Measurements from ENCODE around the gene ERN1. TPM values are rescaled to one million over a fixed set of nuclear protein-coding genes. Genes with fewer than 3 reads are reported as not detected.

ERN1 gene
- total RNA-seq, 2 donors from 2014 or later, result 9.0 to 13.7 TPM

GRCh38 chr17:64028874-64029464 is 101.0 kb downstream of the ERN1 start:
- 43% methylated on average over 2 of the region's 3 CpGs; no CpG with 5 or more reads in 1 of the 2 experiments for WGBS, 2 experiments (ENCODE audit: insufficient coverage in 1 of 2, insufficient read length in 1 of 2)
- H3K4me3 Mint-ChIP-seq, result no peak overlapping the region

GRCh38 chr17:64025732-64026294 is 104.1 kb downstream of the ERN1 start:
- Mint-ChIP-seq H3K4me3 (no peak overlapping the region), H3K27me3 (ENCODE audit: insufficient read depth) (peaks cover 13% of the 10 kb centered on the region), H3K4me1 (no peaks in the 10 kb centered on the region), H3K36me3 (ENCODE audit: low read depth) (no peaks in the 10 kb centered on the region), H3K27ac (no peak overlapping the region), H3K9me3 (no peaks in the 10 kb centered on the region)
- Histone ChIP-seq H3K27ac (ENCODE audit: low read depth, low read length) (no peak overlapping the region), H3K9ac (ENCODE audit: extremely low read depth, low read length, poor library complexity, severe bottlenecking) (no peak overlapping the region), H3K27me3 (ENCODE audit: control insufficient read depth, insufficient read depth, low read length, poor library complexity, severe bottlenecking) (peaks cover 4% of the 10 kb centered on the region), H3K4me3 (ENCODE audit: low read length) (no peak overlapping the region), H3K4me1 (ENCODE audit: control insufficient read depth, insufficient read depth, low read length) (no peaks in the 10 kb centered on the region), H3K9me3 (ENCODE audit: control insufficient read depth, low read length) (no peaks in the 10 kb centered on the region), H3K36me3 (ENCODE audit: control insufficient read depth, insufficient read depth, low read length) (no peaks in the 10 kb centered on the region)
- 9 to 24% methylated on average over 18 to 21 of the region's 21 CpGs for WGBS, 2 experiments (ENCODE audit: insufficient coverage in 1 of 2, insufficient read length in 1 of 2)
- TF ChIP-seq CTCF (conservative IDR thresholded peaks at IDR 0.05), result peak; percentile 99
- peak; percentile 97 for DNase-seq

More at GRCh38 chr17:64028874-64029464, 101.0 kb downstream of the ERN1 start:
- no peaks in the 10 kb centered on the region for H3K9me3 ChIP-seq (ENCODE audit: control insufficient read depth, low read length)
- Mint-ChIP-seq H3K4me1 (no peaks in the 10 kb centered on the region), H3K27me3 (ENCODE audit: insufficient read depth) (peaks cover 8% of the 10 kb centered on the region), H3K27ac (no peak overlapping the region), H3K9me3 (no peaks in the 10 kb centered on the region), H3K36me3 (ENCODE audit: low read depth) (no peaks in the 10 kb centered on the region)
- H3K27me3 ChIP-seq (ENCODE audit: control insufficient read depth, insufficient read depth, low read length, poor library complexity, severe bottlenecking), result peaks cover 4% of the 10 kb centered on the region
- no peak overlapping the region for H3K27ac ChIP-seq (ENCODE audit: low read depth, low read length)
- no peaks in the 10 kb centered on the region for H3K36me3 ChIP-seq (ENCODE audit: control insufficient read depth, insufficient read depth, low read length)
- H3K4me3 ChIP-seq (ENCODE audit: low read length), result no peak overlapping the region
- H3K4me1 ChIP-seq (ENCODE audit: control insufficient read depth, insufficient read depth, low read length), result no peaks in the 10 kb centered on the region
- peak; percentile 92 for DNase-seq
- TF ChIP-seq CTCF (conservative IDR thresholded peaks at IDR 0.05), result peak; percentile 91
- no peak overlapping the region for H3K9ac ChIP-seq (ENCODE audit: extremely low read depth, low read length, poor library complexity, severe bottlenecking)

GRCh38 chr17:64024781-64025731 is 104.9 kb downstream of the ERN1 start:
- Mint-ChIP-seq H3K27ac (no peak overlapping the region), H3K27me3 (ENCODE audit: insufficient read depth) (peaks cover 17% of the 10 kb centered on the region), H3K9me3 (no peaks in the 10 kb centered on the region), H3K4me1 (peaks cover 5% of the 10 kb centered on the region), H3K4me3 (no peak overlapping the region), H3K36me3 (ENCODE audit: low read depth) (no peaks in the 10 kb centered on the region)
- Histone ChIP-seq H3K27me3 (ENCODE audit: control insufficient read depth, insufficient read depth, low read length, poor library complexity, severe bottlenecking) (peaks cover 4% of the 10 kb centered on the region), H3K27ac (ENCODE audit: low read depth, low read length) (no peak overlapping the region), H3K4me3 (ENCODE audit: low read length) (no peak overlapping the region), H3K9me3 (ENCODE audit: control insufficient read depth, low read length) (no peaks in the 10 kb centered on the region), H3K9ac (ENCODE audit: extremely low read depth, low read length, poor library complexity, severe bottlenecking) (no peak overlapping the region), H3K4me1 (ENCODE audit: control insufficient read depth, insufficient read depth, low read length) (no peaks in the 10 kb centered on the region), H3K36me3 (ENCODE audit: control insufficient read depth, insufficient read depth, low read length) (no peaks in the 10 kb centered on the region)
- peak; percentile 38 for DNase-seq
- no peak for TF ChIP-seq CTCF (conservative IDR thresholded peaks at IDR 0.05)
- WGBS, 2 experiments (ENCODE audit: insufficient coverage in 1 of 2, insufficient read length in 1 of 2), result 85 to 86% methylated on average over 9 to 19 of the region's 19 CpGs
